Measurements from ENCODE around the gene C3orf62.
A peak's percentile ranks its signal among the peaks of the same experiment; 100 is the strongest.

The C3orf62 gene

GRCh38 chr3:49276475-49277382 lies at the start of gene C3orf62:
C3orf62 (minus strand) TSS chr3:49277232; CDS start chr3:49276872, 360 bp downstream.
- DNase-seq (ENCODE audit: low read depth) = peak; percentile 45

- no peak for DNase-seq (ENCODE audit: low read depth)
Observed at GRCh38 chr3:49324768-49325167, 47.7 kb upstream of the C3orf62 start.

- no peak for DNase-seq (ENCODE audit: low read depth)
Observed at GRCh38 chr3:49316696-49317457, 39.8 kb upstream of the C3orf62 start.

GRCh38 chr3:49313896-49314688 lies 37.1 kb upstream of the C3orf62 start:
- DNase-seq (ENCODE audit: low read depth) = no peak

GRCh38 chr3:49311283-49311682 lies 34.3 kb upstream of the C3orf62 start:
- no peak for DNase-seq (ENCODE audit: low read depth)

- no peak for DNase-seq (ENCODE audit: low read depth)
Observed at GRCh38 chr3:49310677-49311076, 33.6 kb upstream of the C3orf62 start.

GRCh38 chr3:49305608-49306007 lies 28.6 kb upstream of the C3orf62 start:
- DNase-seq (ENCODE audit: low read depth) = no peak

- DNase-seq (ENCODE audit: low read depth) = no peak
Observed at GRCh38 chr3:49302613-49303012, 25.6 kb upstream of the C3orf62 start.

- no peak for DNase-seq (ENCODE audit: low read depth)
Observed at GRCh38 chr3:49300595-49300994, 23.6 kb upstream of the C3orf62 start.

- DNase-seq (ENCODE audit: low read depth) = no peak
Observed at GRCh38 chr3:49298511-49298910, 21.5 kb upstream of the C3orf62 start.

- DNase-seq (ENCODE audit: low read depth) = no peak
Observed at GRCh38 chr3:49296781-49297411, 19.9 kb upstream of the C3orf62 start.

GRCh38 chr3:49295489-49296058 lies 18.5 kb upstream of the C3orf62 start:
- peak; percentile 7 for DNase-seq (ENCODE audit: low read depth)

GRCh38 chr3:49294343-49294742 lies 17.3 kb upstream of the C3orf62 start:
- DNase-seq (ENCODE audit: low read depth) = no peak

- no peak for DNase-seq (ENCODE audit: low read depth)
Observed at GRCh38 chr3:49283997-49284396, 7.0 kb upstream of the C3orf62 start.

GRCh38 chr3:49279376-49279775 lies 2.3 kb upstream of the C3orf62 start:
- DNase-seq (ENCODE audit: low read depth) = no peak

GRCh38 chr3:49278548-49278947 lies 1.5 kb upstream of the C3orf62 start:
- no peak for DNase-seq (ENCODE audit: low read depth)

- DNase-seq (ENCODE audit: low read depth) = no peak
Observed at GRCh38 chr3:49277383-49277775, 347 bp upstream of the C3orf62 start.

GRCh38 chr3:49273825-49274532 lies 3.1 kb downstream of the C3orf62 start:
- no peak for DNase-seq (ENCODE audit: low read depth)

GRCh38 chr3:49271047-49271446 lies 6.0 kb downstream of the C3orf62 start:
- no peak for DNase-seq (ENCODE audit: low read depth)

GRCh38 chr3:49270156-49270500 lies 6.9 kb downstream of the C3orf62 start:
- DNase-seq (ENCODE audit: low read depth) = no peak
